ENCODE data around the gene KMT2C.
"Not testable (repeated sequence)": the region's sequence is repeated elsewhere in the genome, so short reads cannot be mapped to it uniquely, and the experiment has no call there.

KMT2C gene

DNA sequence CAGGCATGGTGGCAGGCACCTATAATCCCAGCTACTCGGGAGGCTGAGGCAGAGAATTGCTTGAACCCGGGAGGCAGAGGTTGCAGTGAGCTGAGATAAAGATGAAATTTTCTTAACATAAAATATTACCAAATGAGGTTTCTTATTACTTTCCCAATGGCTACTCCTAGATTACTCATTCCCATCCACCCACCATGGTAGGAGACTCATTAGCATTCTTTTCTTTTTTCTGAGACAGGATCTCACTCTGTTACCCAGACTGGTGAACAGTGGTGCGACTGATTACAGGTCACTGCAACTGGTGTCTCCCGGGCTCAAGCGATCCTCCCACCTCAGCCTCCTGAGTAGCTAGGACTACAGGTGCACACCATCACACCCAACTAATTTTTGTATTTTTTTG, 82.5 kb downstream of the KMT2C start:
- ATAC-seq, result not testable (repeated sequence)

DNA sequence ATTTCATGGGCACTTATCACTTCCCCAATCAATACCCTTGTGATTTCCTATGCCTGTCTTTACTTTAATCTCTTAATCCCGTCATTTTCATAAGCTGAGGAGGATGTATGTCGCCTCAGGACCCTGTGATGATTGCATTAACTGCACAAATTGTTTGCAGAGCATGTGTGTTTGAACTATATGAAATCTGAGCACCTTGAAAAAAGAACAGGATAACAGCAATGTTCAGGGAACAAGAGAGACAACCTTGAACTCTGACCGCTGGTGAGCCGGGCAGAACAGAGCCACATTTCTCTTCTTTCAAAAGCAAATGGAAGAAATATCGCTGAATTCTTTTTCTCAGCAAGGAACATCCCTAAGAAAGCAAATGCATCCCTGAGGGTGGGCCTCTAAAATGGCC, 84.1 kb downstream of the KMT2C start:
- not testable (repeated sequence) for ATAC-seq

DNA sequence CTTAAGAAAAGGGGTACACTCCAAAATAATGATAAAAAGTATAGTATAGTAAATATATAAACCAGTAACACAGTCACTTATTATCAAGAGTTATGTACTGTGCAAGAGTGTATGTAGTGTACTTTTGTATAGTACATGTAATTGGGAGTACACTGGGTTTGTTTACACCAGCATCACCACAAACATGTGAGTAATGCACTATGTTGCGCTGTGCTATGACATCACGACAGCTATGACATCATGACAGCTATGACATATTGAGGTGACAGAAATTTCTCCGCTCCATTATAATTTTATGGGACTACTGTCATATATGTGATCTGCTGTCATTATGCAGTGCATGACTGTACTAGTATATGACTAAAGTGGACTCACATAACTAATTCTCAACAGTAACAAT, 84.6 kb downstream of the KMT2C start:
- ATAC-seq, result no peak

DNA sequence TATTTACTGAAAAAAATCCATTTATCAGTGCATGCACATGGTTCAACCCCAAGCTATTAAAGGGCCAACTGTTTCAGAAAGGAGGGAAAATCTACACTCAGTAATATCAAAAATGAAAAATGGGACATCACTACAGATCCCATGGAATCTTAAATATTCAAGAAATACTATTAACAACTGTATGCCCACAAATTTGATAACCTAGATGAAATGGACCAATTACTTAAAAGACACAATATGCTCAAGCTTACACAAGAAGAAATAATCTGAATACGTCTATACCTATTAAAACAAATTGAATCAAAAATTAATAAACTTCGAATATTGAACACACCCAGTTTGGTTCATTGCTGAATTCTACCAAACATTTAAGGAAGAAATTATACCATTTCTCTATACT, 87.9 kb downstream of the KMT2C start:
- no peak for ATAC-seq

DNA sequence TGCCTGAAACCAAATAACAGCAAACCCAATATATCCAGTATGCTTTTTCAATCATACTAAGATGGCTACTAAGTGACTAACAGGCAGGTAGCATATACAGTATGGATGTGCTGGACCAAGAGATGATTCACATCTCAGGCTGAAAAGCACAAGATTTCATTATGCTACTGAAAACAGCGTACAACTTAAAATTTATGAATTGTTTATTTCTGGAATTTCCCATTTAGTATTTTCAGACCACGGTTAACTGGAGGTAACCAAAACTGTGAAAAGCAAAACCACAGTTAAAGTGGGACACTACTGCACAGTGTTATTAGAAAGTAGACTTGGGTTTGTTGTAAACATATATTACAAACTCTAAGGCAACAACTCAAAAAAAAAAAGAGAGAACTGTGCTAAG, 91.5 kb downstream of the KMT2C start:
- peak; percentile 46 to 68 for ATAC-seq

DNA sequence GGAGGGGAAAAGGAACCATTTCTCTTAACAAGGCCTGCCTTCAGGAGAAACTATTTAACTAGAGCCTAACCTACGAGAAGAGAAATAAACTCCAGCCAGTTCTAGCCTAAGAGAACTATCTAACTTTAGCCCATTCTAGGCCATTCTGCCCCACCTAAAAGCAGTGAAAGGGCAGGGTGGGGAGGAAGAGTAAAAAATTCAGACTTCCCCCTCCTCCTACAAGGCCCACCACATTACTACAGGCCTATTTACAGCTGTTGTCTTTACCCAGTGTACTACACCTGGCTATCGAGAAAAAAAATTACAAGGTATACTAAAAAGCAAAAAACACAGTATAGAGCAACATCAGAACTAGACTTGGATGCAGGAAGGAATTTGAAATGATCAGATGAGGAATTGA, 93.0 kb downstream of the KMT2C start:
- no peak for ATAC-seq

DNA sequence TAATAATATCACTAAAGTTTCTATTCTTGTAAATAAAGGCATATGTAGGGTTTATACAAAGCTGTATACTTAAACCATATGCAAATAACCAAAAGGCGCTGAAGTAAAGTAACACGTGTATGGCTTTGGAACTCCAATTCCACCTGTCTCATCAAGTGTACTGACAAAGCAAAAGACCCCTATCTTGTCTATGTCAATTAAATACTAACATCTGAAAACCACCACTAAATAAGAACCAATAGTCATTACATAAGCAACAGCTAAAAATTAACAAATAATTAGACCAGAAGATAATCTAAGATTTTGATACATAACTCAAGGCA, 93.9 kb downstream of the KMT2C start:
- ATAC-seq, result no peak

DNA sequence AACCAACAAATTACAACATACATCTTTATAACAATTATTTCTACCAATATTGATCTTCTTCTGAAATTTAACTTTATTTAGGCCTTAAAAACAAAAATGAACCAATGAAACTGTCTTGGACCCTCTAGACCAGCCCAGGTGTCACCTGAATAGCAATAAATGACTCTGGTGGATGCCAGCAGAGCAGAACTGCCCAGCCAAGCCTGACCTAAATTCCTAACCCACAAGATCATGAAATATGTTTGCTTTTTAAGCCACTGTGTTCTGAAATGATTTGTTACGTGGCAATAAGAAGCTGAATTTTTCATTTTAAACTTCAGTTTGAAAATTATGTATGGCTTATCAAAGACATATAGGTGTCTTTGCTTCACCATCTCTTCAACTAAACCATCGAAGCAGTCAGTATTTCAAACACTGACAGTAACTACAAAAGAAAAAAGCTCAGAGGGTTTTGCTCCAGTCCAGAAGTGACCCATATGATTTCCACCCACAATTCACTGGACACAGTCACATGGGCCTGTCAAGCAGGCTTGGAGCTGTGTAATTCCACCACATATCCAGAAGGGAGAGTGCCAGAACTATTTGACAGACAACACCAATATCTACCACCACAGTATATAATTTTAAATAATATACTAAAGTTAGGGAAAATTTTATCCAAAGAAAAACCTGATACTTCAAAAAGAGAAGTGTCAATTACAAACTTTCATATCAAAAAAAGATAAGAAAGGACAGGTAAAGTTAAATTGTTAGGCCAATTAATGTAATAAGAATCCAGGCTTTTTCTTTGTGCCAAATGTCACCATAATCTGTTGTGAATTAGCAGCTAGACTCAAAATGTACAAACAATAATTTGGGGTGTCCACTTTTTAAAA, 94.5 kb downstream of the KMT2C start:
- peak in 1 of 2 donors; percentile 34 for ATAC-seq

DNA sequence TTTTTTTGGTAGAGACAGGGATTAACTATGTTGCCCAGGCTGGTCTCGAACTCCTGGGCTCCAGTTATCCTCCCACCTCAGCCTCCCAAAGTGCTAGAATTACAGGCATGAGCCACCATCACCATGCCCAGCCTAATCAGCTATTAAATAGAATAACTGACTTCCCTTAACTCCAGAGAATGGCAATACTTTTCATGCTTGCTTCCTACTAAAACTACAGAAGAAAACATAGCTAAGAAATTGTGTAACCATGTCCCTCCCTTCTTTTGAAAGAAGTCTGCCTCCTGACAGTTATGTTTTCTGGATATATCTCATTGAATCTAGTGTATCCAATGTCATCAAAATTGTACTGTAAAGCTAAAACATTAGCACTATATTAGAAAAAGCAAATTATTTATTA, 95.6 kb downstream of the KMT2C start:
- ATAC-seq, result no peak

DNA sequence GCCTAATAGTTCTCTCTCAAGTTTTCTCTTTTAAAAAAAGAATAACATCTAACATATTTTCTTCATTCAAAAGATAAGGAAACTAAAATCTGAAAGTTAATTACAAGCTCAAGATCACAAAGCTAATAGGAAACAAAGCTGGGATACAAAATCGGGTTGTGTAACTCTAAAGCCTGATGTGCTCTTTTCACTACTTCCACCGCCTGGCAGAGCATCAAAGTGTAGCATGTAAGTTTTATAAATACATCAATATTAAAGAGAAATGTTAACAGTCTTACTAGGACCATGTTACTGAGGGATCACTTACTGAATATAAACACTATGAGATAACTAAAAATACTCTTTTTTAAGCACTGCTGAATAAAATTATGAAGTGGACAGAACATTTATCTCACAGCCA, 97.2 kb downstream of the KMT2C start:
- ATAC-seq, result no peak

DNA sequence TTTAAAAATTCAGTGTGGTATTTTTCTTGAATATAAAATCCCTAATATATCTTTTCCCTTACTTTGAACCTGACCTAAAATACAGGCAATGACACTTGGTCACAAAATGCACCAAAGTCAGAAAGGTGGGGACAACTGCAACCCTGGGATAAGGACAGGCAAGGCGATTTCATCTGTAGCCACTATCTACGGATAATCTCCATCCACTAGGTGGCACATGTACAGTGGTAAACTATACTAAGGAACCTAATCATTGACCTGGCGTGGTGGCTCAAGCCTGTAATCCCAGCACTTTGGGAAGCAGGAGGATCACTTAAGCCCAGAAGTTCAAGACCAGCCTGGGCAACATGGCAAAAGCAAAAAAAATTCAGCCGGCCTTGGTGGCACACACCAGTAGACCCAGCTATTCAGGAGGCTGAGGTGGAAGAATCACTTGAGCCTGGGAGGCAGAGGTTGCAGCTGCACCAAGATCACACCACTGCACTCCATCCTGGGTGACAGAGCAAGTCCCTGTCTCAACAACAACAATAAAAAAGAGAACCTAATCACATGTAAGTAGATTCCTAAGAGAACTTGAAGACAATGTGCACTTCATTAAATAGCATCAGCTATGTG, 98.9 kb downstream of the KMT2C start:
- peak in 1 of 2 donors; percentile 60 for ATAC-seq

DNA sequence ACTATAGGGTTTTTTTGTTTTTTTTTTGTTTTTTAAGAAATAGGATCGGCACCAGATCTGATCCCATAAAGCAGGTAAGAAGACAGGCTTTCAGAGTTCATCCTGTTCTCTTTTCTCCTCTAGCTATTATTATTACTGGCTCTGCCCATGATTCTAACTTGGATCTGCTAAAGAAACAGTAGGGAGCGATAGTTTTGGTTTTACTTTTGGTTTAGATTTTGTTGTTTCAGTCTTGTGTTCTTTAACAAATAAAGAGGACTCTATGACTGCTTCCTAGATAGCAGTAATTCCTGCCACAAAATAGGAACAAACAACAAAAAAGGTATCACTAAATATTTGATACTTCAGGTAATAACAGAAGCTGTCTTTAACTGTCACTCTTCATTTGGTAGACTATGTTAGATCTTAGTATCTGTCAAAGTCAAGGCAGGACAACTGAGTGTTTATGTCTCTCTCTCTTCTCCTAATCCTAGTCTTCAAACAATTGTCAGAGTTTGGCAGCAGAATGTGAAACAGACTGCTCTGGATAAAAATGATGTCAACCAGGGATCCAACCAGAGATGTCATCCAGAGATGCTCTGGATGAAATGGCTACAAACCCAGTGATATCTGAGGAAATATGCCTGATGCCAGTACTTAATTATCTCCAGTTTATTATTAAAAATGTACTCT, 99.8 kb downstream of the KMT2C start:
- ATAC-seq, result peak; percentile 60 to 64

DNA sequence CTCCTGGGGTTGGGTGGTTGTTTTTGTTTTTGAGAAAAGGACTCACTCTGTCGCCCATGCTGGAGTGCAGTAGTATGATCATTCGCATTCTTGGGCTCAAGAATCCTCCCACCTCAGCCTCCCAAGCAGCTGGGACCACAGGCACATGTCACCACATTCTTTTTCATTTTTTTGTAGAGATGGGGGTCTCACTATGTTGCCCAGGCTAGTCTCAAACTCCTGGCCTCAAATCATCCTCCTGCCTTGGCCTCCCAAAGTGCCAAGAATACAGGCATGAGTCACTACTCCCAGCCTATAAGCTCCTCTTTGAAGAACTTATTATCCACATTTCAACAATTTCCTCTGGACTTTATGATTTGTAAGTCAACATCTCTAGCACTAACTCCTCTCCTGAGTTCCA, 102.7 kb downstream of the KMT2C start:
- no peak for ATAC-seq

DNA sequence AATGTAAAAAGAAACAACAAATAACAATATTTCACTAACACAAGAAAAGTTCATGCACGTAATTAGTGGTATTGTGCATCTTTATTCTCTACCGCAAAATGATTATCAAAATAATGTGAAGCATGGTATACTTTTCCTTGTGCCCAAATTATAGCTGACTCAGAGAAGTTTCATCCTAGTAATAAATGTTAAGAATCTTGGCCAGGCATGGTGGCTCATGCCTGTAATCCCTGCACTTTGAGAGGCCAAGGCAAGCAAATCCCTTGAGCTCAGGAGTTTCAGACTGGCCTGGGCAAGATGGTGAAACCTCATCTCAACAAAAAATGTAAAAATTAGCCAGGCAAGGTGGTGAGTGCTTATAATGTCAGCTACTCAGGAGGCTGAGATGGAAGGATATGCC, 105.0 kb downstream of the KMT2C start:
- no peak for ATAC-seq

DNA sequence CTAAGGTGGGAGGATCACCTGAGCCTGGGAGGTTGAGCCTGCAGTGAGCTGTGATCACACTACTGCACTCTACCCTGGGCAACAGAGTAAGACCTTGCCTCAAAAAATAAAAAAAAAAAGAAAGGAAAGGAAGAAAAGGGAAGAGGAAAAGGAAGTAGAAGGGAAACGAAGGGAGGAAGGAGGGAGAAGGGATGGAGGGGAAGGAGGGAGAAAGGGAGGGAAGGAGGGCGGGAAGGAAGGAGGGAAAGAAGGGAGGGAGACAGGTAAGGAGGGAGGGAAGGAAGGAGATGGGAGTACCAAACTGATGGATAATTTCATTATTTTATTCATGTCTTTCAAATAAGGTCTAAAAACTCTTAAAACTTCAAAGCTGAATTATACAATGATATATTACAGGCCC, 106.3 kb downstream of the KMT2C start:
- no peak for ATAC-seq

DNA sequence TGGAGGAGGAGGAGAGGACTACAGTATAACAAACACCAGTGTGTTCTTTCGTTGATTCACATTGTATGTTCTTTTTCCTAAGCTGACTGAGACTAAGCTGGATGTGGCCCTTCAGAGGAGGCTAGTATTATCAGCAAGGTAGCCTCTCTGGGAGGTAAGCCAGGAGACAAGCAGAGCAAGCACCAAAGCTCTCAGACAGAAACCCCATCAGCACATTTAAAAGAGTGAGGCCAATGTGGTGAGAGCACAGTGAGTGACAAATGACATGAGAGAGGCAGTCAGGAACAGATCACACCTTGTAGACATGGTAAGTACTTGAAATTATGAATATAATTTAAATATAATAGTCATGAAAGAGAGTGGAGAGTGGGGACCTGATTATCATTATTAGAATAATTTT, 107.6 kb downstream of the KMT2C start:
- no peak for ATAC-seq

DNA sequence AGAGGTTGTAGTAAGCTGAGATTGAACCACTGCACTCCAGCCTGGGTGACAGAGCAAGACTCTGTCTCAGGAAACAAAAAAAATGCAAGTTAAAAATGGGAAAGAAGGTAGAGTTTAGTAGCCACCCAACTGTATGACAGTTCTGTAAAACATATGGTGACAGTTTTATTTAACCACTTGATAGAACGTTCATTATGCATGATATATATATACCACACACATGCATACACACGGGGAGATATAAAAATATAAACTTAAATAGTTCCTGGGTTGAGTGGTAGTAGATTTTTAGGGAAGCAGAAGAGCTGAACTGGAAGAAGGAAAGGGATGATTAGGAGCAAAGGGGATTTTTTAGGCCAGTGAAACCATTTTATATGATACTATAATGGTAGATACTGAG, 120.0 kb downstream of the KMT2C start:
- no peak for ATAC-seq

DNA sequence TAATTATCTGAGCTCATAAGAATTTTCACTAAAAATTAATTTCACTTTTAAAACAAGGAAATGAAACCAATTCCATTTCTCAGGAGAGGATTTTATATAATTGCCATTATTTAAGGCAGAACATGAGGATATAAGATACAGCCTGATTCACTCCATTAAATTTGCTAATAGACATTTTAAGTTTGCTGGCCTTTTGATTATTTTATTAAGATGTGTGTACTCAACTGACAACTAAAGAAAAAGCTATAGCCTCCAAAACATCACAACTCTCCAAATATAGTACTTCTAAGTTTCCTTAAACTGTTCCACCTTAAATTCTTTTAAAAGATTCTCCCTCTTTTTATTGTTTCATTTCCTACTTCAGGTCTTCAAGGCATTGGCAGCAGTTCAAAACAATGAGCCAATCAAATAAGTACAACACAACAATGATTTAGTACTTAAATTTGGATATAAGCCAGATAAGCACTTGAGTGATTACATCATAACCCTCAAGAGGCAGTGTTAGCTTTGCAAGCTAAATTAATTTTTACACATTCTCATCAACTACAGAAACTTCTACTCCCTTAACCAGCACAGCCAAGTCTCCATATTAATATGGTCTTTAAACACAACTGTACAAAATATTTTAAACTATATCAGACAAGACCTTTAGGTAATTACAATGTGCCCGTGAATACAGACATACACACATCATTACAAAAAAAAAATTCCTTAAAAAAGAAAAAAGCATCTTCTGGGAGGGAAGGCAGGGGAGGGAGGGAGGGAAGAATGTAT, 121.8 kb downstream of the KMT2C start:
- ATAC-seq, result peak in 1 of 2 donors; percentile 38

DNA sequence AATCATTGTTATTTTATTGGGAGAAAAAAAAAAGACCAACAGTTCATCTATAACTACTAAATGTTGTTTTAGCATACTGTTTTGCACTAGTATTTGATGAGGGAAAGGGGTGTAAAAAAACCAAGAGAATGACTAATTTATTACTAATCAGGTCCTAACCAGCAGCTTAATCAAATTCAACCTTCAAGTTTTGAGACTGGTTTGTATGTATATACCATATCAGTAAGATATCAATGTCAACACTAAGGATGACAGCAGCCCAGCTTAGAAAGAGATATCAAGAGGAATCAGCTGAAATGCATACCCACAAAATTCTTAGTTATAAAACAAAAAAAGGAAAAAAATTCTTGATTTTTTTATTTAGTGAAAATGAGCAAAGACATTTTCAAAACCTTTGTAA, 122.6 kb downstream of the KMT2C start:
- peak in 1 of 2 donors; percentile 60 for ATAC-seq

DNA sequence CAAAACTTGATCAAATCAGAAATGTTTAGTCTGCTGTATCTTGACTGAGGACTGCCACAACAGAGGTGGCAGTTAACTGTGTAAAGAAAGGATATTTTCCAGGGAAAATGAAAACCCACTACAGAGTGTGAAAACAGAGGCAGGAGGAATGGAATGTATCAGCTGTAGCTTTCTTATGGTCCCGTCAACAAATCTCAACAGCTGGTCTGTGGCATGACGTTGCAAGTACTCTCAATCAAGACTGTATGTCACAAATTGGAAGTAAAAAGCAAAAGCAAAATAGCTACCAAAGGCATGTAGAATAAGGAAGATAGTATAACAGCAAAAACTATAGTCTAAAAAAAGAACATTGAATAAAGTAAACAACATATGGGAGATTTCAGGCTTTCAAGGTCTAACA, 123.5 kb downstream of the KMT2C start:
- no peak for ATAC-seq

DNA sequence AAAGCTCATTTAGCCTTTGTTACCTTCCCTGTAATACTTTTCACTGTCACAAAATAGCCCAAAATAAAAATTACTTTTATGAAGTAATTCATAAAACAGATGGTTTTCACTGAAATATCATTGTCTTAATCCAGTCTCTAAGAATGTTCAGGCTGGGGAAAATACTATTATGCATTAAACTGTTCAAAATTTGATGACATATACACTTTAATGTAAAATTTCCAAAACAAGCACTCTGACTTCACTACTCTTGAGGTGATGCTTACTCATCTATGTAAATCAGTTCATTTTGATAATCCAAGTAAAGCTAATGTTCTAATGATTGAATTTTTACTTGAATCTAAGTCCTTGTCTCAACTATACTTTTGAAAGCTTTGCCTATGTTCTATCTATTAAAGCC, 127.9 kb downstream of the KMT2C start:
- no peak for ATAC-seq

DNA sequence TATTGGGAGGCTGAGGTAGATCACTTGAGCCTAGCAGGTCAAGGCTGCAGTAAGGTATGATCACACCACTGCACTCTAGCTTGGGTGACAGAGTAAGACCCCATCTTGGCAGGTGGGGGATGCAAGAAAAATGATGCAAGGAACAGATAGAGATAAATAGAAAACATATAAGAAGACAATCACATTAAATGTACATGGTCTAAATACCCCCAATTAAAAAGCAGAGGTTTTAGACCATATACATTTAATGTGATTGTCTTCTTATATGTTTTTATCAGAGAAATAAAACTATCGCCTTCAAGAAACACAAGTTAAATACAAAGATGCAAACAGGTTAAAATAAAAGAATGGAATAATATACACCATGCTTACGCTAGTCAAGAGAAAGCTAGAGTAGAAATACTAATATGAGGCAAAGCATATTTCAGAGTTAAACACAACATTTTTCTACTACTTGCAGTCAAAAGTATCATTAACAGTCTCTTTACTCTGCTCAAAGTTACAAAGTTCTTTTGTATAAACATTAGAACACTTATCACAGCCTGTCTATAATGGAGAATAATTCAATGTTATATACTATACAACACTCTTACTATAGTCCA, 136.2 kb downstream of the KMT2C start:
- ATAC-seq, result not testable (repeated sequence)

DNA sequence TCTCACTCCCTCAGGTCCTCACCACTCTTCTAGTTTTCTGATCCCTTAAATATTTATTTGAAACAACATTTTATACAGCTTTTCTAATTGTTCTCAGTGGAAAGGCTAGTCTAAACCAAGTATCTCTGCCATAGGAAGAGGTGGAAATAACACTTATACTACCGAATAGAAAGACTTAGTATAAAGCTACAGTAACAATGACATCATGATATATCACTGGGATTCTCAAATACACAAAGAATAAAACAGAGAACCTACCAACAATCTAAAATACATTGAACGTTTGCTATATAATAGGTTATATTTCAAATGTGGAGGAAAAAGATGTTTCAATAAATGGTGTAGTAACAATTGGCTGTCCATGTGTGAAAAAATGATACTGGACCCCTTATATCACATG, 142.9 kb downstream of the KMT2C start:
- ATAC-seq, result no peak
